Thyroid gland (tissue), 4 donors: ENCODE results near the gene CST1.

ENCODE experiments used
- CTCF ChIP-seq, 6 experiments: fragments of 200-600 bp in 3 of 6; fragments of 450-650 bp in 3 of 6; sonication (generic) in 3 of 6; IDR thresholded peaks; one replicate each; pipeline ENCODE4 v1.5.1; 2016 to 2019; ENCODE audit warnings: antibody characterized with exemption in 6 of 6, mild to moderate bottlenecking in 2 of 6, inconsistent platforms in 1 of 6, moderate library complexity in 1 of 6
- POLR2A ChIP-seq, 2 donors: fragments of 450-650 bp; IDR thresholded peaks; one replicate each; pipeline ENCODE4 v1.6.1; 2017; ENCODE audit warnings: antibody characterized with exemption in 2 of 2, mild to moderate bottlenecking in 2 of 2, moderate library complexity in 1 of 2

DNA sequence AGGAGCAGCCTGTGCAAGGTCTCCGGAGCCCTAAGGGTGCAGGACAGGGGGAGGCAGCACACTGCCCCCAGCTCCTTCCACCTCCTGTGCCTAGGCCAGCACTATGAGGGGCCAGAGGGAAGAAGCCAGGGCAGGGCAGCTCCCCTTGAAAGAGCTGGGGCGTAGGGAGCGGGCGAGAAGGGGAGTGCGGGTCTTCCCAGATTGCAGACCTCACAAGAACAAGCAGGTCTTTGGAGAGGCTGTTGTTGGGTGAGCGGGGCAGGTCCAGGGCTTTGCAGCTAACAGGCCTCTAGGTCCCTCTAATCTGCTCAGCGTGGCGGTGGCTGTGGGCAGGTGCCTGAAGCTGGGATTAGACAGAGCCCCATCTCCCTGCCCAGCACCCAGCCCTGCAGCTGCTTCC, 22.4 kb upstream of the CST1 start:
- TF ChIP-seq POLR2A (IDR thresholded peaks at IDR 0.05): no peak
- TF ChIP-seq CTCF (IDR thresholded peaks at IDR 0.05): no peak
